GM12878 (cell line): ENCODE results near the gene MCM3. TPM values are rescaled to one million over a fixed set of nuclear protein-coding genes. Genes with fewer than 3 reads are reported as not detected.

Source experiments
- ATAC-seq: fragments of 200-7000 bp; cut with Tn5 transposase; 3 replicates; pipeline ENCODE4 v1.9.1; 2020; ENCODE audit warnings: mild to moderate bottlenecking, moderate library complexity
- BruUV-seq: library from RNA; stranded (reverse); fragments of 400-500 nt; replicated peaks from 2 replicates; lab custom pipeline; 2021; lab: Mats Ljungman, UMichigan
- CTCF ChIA-PET: fragments of 300-600 bp; sonication (Branson Sonifier 250); formaldehyde crosslinking; extraction: SDS; loops from one replicate; lab custom pipeline; 2021; ENCODE audit warnings: inconsistent platforms; lab: Yijun Ruan, JAX
- POLR2A ChIA-PET: fragments of 350-600 bp; formaldehyde crosslinking; extraction: SDS; loops from one replicate; lab custom pipeline; 2021; ENCODE audit warnings: inconsistent platforms; lab: Charles Lee
- RAD21 ChIA-PET: fragments of 300-600 bp; sonication (Branson Sonifier 250); formaldehyde crosslinking; loops from one replicate; lab custom pipeline; 2023; ENCODE audit warnings: antibody characterized with exemption; ENCODE audit not compliant: unreplicated experiment; lab: Charles Lee
- SMC1A ChIA-PET: fragments of 300-600 bp; sonication (Branson Sonifier 250); formaldehyde crosslinking; loops from one replicate; lab custom pipeline; 2023; ENCODE audit not compliant: unreplicated experiment, uncharacterized antibody; lab: Charles Lee
- DNase-seq: peaks from one replicate; pipeline ENCODE4 v3.0.0-alpha.2; 2011; ENCODE audit warnings: low read depth, low spot score
- FAIRE-seq: peaks from 3 replicates; lab custom pipeline; 2011; peaks lifted over from hg19 to GRCh38; lab: Jason Lieb, UNC
- H2AFZ ChIP-seq: 2 replicates; pipeline ENCODE4 v1.6.0; 2011; ENCODE audit warnings: low read depth, low read length, control low read depth; ENCODE audit not compliant: control insufficient read depth
- H3K27ac ChIP-seq: 2 replicates; pipeline ENCODE4 v1.5.1; 2011; ENCODE audit warnings: control low read depth; ENCODE audit not compliant: control insufficient read depth, insufficient read depth
- H3K27me3 ChIP-seq, 2 experiments: replicated peaks in 1 of 2; 2 replicates each; pipeline versions ENCODE4 v1.6.0 to v1.6.1; 2011; ENCODE audit warnings: low read length in 1 of 2; ENCODE audit not compliant: control insufficient read depth in 2 of 2, insufficient read depth in 2 of 2
- H3K36me3 ChIP-seq, 2 experiments: 2 replicates each; pipeline ENCODE4 v1.5.1; 2011; ENCODE audit warnings: low read length in 1 of 2; ENCODE audit not compliant: control insufficient read depth in 2 of 2, insufficient read depth in 2 of 2
- H3K4me1 ChIP-seq: 2 replicates; pipeline ENCODE4 v1.6.1; 2011; ENCODE audit warnings: mild to moderate bottlenecking, low read length, moderate library complexity, mixed read lengths; ENCODE audit not compliant: control insufficient read depth, insufficient read depth
- H3K4me2 ChIP-seq: 2 replicates; pipeline ENCODE4 v1.6.0; 2011; ENCODE audit warnings: control low read depth; ENCODE audit not compliant: control insufficient read depth, insufficient read depth
- H3K4me3 ChIP-seq: fragments of 200-600 bp; sonication (generic); 2 replicates; pipeline ENCODE4 v1.5.1; 2016
- H3K79me2 ChIP-seq: 2 replicates; pipeline ENCODE4 v1.6.0; 2011; ENCODE audit warnings: low read length; ENCODE audit not compliant: control insufficient read depth, insufficient read depth
- H3K9ac ChIP-seq: 2 replicates; pipeline ENCODE4 v1.8.0; 2011; ENCODE audit warnings: low read length, control low read depth, mixed read lengths; ENCODE audit not compliant: control insufficient read depth, insufficient read depth
- H3K9me3 ChIP-seq: replicated peaks from 3 replicates; pipeline ENCODE4 v1.5.1; 2011; ENCODE audit warnings: mild to moderate bottlenecking, low read length; ENCODE audit not compliant: control insufficient read depth, insufficient read depth
- H4K20me1 ChIP-seq: 2 replicates; pipeline ENCODE4 v1.6.0; 2011; ENCODE audit not compliant: control insufficient read depth, insufficient read depth
- ATF7 ChIP-seq: fragments of 450-650 bp; IDR thresholded peaks from 2 replicates; pipeline ENCODE4 v1.6.1; 2016; ENCODE audit warnings: low read depth, mild to moderate bottlenecking
- CBFB ChIP-seq: IDR thresholded peaks from 2 replicates; pipeline ENCODE4 v1.6.1; 2016; ENCODE audit warnings: antibody characterized with exemption, low read depth
- DPF2 ChIP-seq: fragments of 450-650 bp; IDR thresholded peaks from 2 replicates; pipeline ENCODE4 v1.6.1; 2017; ENCODE audit warnings: mild to moderate bottlenecking
- GABPA ChIP-seq: IDR thresholded peaks from 2 replicates; pipeline ENCODE4 v1.6.1; 2014; ENCODE audit warnings: antibody characterized with exemption, low read depth, mild to moderate bottlenecking, inconsistent platforms
- HCFC1 ChIP-seq: fragments of 150-350 bp; IDR thresholded peaks from 2 replicates; pipeline ENCODE4 v1.6.1; 2014; ENCODE audit warnings: low read length
- IKZF1 ChIP-seq: fragments of 450-650 bp; conservative IDR thresholded peaks from 2 replicates; pipeline ENCODE4 v1.6.1; 2017; ENCODE audit warnings: antibody characterized with exemption, mild to moderate bottlenecking
- MLLT1 ChIP-seq: fragments of 450-650 bp; IDR thresholded peaks from 2 replicates; pipeline ENCODE4 v1.6.1; 2016; ENCODE audit warnings: mild to moderate bottlenecking
- NR2C2 ChIP-seq: IDR thresholded peaks from 2 replicates; pipeline ENCODE4 v1.6.1; 2011; ENCODE audit warnings: borderline replicate concordance, low read depth; ENCODE audit not compliant: control insufficient read depth, insufficient read length
- POLR2AphosphoS2 ChIP-seq: IDR thresholded peaks from 2 replicates; pipeline ENCODE4 v1.6.1; 2011; ENCODE audit warnings: low read depth, mild to moderate bottlenecking, low read length, improper control_type of control experiment, moderate library complexity
- USF2 ChIP-seq: IDR thresholded peaks from 2 replicates; pipeline ENCODE4 v1.6.1; 2011; ENCODE audit warnings: low read depth, low read length, improper control_type of control experiment, borderline replicate concordance
- WRNIP1 ChIP-seq: IDR thresholded peaks from 2 replicates; pipeline ENCODE4 v1.6.1; 2011; ENCODE audit warnings: low read depth, low read length, improper control_type of control experiment, borderline replicate concordance
- YY1 ChIP-seq: IDR thresholded peaks from 2 replicates; pipeline ENCODE4 v1.6.1; 2011; ENCODE audit warnings: low read depth, mild to moderate bottlenecking, low read length
- ZNF207 ChIP-seq: fragments of 450-650 bp; IDR thresholded peaks from 2 replicates; pipeline ENCODE4 v1.6.1; 2014; ENCODE audit warnings: antibody characterized with exemption, mild to moderate bottlenecking, borderline replicate concordance
- ZNF384 ChIP-seq: IDR thresholded peaks from 2 replicates; pipeline ENCODE4 v1.6.1; 2012; ENCODE audit warnings: low read depth, mild to moderate bottlenecking, low read length, improper control_type of control experiment, borderline replicate concordance
- WGBS: methylation state at CpG from one replicate; pipeline ENCODE4 v1.1.6; 2016; ENCODE audit warnings: low lambda C conversion rate; ENCODE audit not compliant: insufficient replicate concordance, insufficient coverage; ENCODE audit errors: missing lambda C conversion rate; 5-methylcytosine and 5-hydroxymethylcytosine counted together
- in situ Hi-C: fragments of 300-500 bp; cut with MboI; formaldehyde crosslinking; loops from 9 replicates; pipeline ENCODE4 v1.14.3; 2018; ENCODE audit warnings: mixed read lengths
- intact Hi-C: fragments of 100-400 bp; cut with micrococcal nuclease; formaldehyde crosslinking; loops from one replicate; pipeline ENCODE4 v1.14.2; 2022; ENCODE audit not compliant: unreplicated experiment
- polyA plus RNA-seq, 11 experiments: library from polyadenylated mRNA; depleted of rRNA in 4 of 11; unstranded in 6 of 11; stranded (reverse) in 5 of 11; fragments of >200 nt; fragmentation: Nextera tagmentation in 4 of 11; fragmentation: Illumina TruSeq in 1 of 11; extraction: Ambion mirVana in 4 of 11; extraction: Trizol in 1 of 11; gene quantifications; 1 replicate in 1 of 11; 2 replicates in 10 of 11; pipeline versions ENCODE4 v1.2.1 to v1.2.3, GENCODE V29; 2011 to 2016; ENCODE audit warnings: inconsistent platforms in 2 of 11, missing spikeins in 2 of 11, low read depth in 1 of 11
- total RNA-seq, 4 experiments: library from RNA; depleted of rRNA in 3 of 4; stranded (reverse); fragments of >200 nt in 3 of 4; fragmentation: Illumina TruSeq in 1 of 4; extraction: Trizol in 1 of 4; gene quantifications; 2 replicates each; pipeline versions ENCODE4 v1.2.1 to v1.2.3, GENCODE V29; 2013 to 2021

MCM3 gene
- total and polyA plus RNA-seq, 10 of the 15 experiments (the other 5 are each of a cell fraction or from before 2014, with no cell fraction given): 74.1 to 265 (median 214) TPM

- ChIA-PET RAD21 (interaction anchor here (0.6 to 1.4 kb wide), 3 partner anchors 8 to 64 kb away, joined by 3 read pairs; no protein-coding TSS in a partner anchor), SMC1A (interaction anchor here (0.8 to 2.5 kb wide), 3 partner anchors 13 to 36 kb away, joined by 3 to 12 read pairs (median 3); partner anchors contain the start of gene PAQR8), POLR2A (interaction anchor here (0.7 to 1.4 kb wide), 2 partner anchors 12 to 23 kb away, joined by 3 read pairs; no protein-coding TSS in a partner anchor), CTCF (interaction anchor here (0.8 to 1.0 kb wide), 2 partner anchors 25 to 91 kb away, joined by 3 read pairs; no protein-coding TSS in a partner anchor)
- Histone ChIP-seq H3K27me3 (no peaks in the 10 kb centered on the region), H3K9ac (no peak overlapping the region), H3K27ac (no peak overlapping the region), H3K4me3 (no peak overlapping the region), H4K20me1 (no peaks in the 10 kb centered on the region), H3K4me1 (no peaks in the 10 kb centered on the region), H3K9me3 (no peaks in the 10 kb centered on the region), H3K79me2 (no peaks in the 10 kb centered on the region), H3K4me2 (no peak overlapping the region), H2AFZ (no peak overlapping the region), H3K36me3 (no peaks in the 10 kb centered on the region)
- in situ Hi-C loops (no loop called here), intact Hi-C loops (no loop called here)
- no peak for DNase-seq
- no peak for FAIRE-seq
- BruUV-seq: no TSS peak
- ATAC-seq: no peak
- 87% methylated on average over 14 of the region's 14 CpGs for WGBS
- no peak for TF ChIP-seq ATF7
These were observed 41.3 kb upstream of the MCM3 start for GRCh38 chr6:52325695-52326471.

GRCh38 chr6:52324189-52324588, 39.6 kb upstream of the MCM3 start:
- WGBS: 84% methylated on average over 6 of the region's 6 CpGs
- H3K4me1 ChIP-seq: peaks cover 1% of the 10 kb centered on the region
- no peaks in the 10 kb centered on the region for H3K36me3 ChIP-seq
- no peaks in the 10 kb centered on the region for H3K27me3 ChIP-seq
- H2AFZ ChIP-seq: no peak overlapping the region
- in situ Hi-C loops: no loop called here
- no peaks in the 10 kb centered on the region for H4K20me1 ChIP-seq
- SMC1A ChIA-PET: interaction anchor here (2.5 kb wide), 1 partner anchor 28 kb away, joined by 12 read pairs; no protein-coding TSS in a partner anchor
- H3K9me3 ChIP-seq: no peaks in the 10 kb centered on the region
- intact Hi-C loops: no loop called here
- no peak overlapping the region for H3K4me3 ChIP-seq
- DNase-seq: no peak
- H3K27ac ChIP-seq: no peak overlapping the region
- no peak for FAIRE-seq
- BruUV-seq: no TSS peak
- H3K4me2 ChIP-seq: no peak overlapping the region
- POLR2A ChIA-PET: interaction anchor here (0.6 kb wide), 1 partner anchor 39 kb away, joined by 8 read pairs; no protein-coding TSS in a partner anchor
- no peaks in the 10 kb centered on the region for H3K79me2 ChIP-seq
- no peak for ATAC-seq
- CTCF ChIA-PET: no interaction called here
- RAD21 ChIA-PET: no interaction called here
- H3K9ac ChIP-seq: no peak overlapping the region
- TF ChIP-seq HCFC1 (no peak), DPF2 (no peak), NR2C2 (no peak), USF2 (no peak), CBFB (no peak), WRNIP1 (no peak), ZNF207 (no peak), POLR2AphosphoS2 (no peak), YY1 (no peak), GABPA (no peak), IKZF1 (no peak), ZNF384 (no peak), MLLT1 (no peak)
